ENCODE measurements around the gene YIF1B.
"Not testable (repeated sequence)": the region's sequence is repeated elsewhere in the genome, so short reads cannot be mapped to it uniquely, and the experiment has no call there.

Gene YIF1B, protein sequence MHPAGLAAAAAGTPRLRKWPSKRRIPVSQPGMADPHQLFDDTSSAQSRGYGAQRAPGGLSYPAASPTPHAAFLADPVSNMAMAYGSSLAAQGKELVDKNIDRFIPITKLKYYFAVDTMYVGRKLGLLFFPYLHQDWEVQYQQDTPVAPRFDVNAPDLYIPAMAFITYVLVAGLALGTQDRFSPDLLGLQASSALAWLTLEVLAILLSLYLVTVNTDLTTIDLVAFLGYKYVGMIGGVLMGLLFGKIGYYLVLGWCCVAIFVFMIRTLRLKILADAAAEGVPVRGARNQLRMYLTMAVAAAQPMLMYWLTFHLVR

DNA sequence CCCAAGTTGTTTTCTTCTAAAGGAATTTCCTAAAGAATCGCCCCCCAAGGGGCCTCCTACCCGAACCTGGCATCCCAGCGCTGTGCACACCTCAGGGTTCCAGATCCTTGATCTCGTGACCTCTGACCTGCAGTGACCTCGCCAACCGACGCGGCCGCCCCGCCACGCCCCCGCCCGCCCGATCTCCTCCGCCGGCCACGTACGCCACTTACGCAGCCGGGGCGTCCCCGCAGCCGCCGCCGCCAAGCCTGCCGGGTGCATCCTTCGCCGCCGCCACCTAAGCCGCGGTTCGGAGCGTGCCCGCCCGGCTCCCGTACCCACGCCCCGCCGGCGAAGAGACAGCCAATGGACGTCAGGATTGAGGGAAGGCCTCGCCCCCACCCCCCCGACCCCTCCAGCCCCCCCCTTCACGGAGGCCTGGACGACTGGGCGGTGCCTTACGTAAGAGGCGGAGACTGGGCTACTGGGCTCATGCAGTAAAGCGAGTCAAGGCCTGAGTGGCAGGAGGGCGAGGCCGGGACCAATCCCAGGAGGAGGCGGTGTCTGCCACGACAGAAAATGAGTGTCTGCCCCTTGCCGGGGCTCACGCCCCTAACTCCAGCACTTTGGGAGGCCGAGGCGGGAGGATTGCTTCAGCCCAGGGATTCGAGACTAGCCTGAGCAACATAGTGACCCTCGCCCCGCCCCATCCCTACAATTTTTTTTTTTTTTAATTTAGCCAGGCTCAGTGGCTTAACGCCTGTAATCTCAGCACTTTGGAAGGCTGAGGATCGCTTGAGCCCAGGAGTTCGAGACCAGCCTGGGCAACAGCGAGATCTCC lies at the start of gene YIF1B:
Gene YIF1B (minus strand): TSS at position 291 of the 820 bp plus-strand sequence. CDS start 30 bp downstream, at position 261.
- peak; percentile 97 for ATAC-seq
- no peak for TF ChIP-seq GLIS3 (CRISPR knock-in tag; IDR thresholded peaks at IDR 0.05)
- TF ChIP-seq ZC3H10 (CRISPR knock-in tag; IDR thresholded peaks at IDR 0.05) = no peak
- TF ChIP-seq SNAI2 (CRISPR knock-in tag; IDR thresholded peaks at IDR 0.05) = no peak
- TF ChIP-seq, protein P1, sequence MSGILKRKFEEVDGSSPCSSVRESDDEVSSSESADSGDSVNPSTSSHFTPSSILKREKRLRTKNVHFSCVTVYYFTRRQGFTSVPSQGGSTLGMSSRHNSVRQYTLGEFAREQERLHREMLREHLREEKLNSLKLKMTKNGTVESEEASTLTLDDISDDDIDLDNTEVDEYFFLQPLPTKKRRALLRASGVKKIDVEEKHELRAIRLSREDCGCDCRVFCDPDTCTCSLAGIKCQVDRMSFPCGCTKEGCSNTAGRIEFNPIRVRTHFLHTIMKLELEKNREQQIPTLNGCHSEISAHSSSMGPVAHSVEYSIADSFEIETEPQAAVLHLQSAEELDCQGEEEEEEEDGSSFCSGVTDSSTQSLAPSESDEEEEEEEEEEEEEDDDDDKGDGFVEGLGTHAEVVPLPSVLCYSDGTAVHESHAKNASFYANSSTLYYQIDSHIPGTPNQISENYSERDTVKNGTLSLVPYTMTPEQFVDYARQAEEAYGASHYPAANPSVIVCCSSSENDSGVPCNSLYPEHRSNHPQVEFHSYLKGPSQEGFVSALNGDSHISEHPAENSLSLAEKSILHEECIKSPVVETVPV (CRISPR knock-in tag; IDR thresholded peaks at IDR 0.05) = no peak
- TF ChIP-seq ISL1 (CRISPR knock-in tag; IDR thresholded peaks at IDR 0.05) = no peak
- TF ChIP-seq ARNTL (CRISPR knock-in tag; IDR thresholded peaks at IDR 0.05; ENCODE audit: borderline replicate concordance, low read depth) = no peak
- TF ChIP-seq TCF4 (CRISPR knock-in tag; IDR thresholded peaks at IDR 0.05; ENCODE audit: borderline replicate concordance) = no peak

DNA sequence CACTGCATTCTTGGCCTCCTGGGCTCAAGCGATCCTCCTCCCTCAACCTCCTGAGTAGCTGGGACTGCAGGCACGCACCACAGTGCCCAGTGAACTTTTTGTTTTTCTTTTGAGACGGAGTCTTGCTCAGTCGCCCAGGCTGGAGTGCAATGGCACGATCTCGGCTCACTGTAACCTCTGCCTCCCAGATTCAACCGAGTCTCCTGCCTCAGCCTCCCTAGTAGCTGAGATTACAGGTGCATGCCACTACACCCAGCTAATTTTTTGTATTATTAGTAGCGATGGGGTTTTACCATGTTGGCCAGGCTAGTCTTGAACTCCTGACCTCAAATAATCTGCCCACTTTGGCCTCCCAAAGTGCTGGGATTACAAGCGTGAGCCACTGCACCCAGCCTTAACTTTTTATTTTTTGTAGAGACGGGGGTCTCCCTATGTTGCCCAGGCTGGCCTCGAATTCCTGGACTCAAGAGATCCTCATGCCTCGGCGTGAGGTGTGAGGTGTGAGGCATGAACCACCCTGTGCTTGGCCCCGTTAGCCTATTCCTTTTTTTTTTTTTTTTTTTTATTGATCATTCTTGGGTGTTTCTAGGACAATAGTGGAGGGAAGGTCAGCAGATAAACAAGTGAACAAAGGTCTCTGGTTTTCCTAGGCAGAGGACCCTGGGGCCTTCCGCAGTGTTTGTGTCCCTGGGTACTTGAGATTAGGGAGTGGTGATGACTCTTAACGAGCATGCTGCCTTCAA lies 47.4 kb upstream of the YIF1B start:
- not testable (repeated sequence) for ATAC-seq

DNA sequence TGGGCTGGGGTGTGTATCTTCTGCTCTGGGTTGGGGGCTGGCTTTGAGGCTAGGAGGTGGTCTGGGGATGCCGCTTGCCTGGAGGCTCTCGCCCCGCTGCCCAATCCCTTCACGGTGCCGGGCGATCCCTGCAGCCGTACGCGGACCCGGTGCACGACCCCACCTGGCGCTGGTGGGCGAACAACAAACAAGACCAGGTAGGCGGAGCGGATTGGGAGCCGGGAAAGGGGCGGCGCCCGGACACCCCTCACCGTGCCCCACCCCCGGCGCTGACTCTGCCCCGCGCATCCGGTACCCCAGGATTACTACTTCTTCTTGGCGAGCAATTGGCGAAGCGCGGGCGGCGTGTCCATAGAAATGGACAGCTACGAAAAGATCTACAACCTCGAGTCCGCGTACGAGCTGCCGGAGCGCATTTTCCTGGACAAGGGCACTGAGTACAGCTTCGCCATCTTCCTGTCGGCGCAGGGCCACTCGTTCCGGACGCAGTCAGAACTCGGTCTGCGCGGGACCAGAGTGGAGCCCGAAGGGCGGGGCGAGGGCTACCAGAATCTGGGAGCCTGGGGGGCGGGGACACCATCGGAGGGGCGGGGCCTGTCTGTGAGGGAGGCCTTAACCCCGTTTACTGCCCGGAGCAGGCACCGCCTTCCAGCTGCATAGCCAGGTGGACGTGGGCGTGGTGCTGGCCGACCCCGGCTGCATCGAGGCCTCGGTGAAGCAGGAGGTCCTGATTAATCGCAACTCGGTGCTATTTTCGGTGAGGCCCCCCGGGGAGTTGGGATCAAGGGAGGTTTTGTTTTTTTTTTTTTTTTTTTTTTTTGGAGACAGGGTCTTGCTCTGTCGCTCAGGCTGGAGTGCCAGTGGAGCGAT lies 46.6 kb upstream of the YIF1B start:
- TF ChIP-seq ZFP30 (CRISPR knock-in tag; IDR thresholded peaks at IDR 0.05) (no peak), ZNF70 (CRISPR knock-in tag; IDR thresholded peaks at IDR 0.05) (peak; percentile 36; the same call in 1 of the 2 replicates), TOX (CRISPR knock-in tag; IDR thresholded peaks at IDR 0.05; ENCODE audit: borderline replicate concordance) (no peak), ARNTL (CRISPR knock-in tag; IDR thresholded peaks at IDR 0.05; ENCODE audit: borderline replicate concordance, low read depth) (no peak), ESRRG (CRISPR knock-in tag; IDR thresholded peaks at IDR 0.05) (0 out of 2 replicates have a peak, but pooled peaks have one; percentile 31)
- ATAC-seq = peak; percentile 71

DNA sequence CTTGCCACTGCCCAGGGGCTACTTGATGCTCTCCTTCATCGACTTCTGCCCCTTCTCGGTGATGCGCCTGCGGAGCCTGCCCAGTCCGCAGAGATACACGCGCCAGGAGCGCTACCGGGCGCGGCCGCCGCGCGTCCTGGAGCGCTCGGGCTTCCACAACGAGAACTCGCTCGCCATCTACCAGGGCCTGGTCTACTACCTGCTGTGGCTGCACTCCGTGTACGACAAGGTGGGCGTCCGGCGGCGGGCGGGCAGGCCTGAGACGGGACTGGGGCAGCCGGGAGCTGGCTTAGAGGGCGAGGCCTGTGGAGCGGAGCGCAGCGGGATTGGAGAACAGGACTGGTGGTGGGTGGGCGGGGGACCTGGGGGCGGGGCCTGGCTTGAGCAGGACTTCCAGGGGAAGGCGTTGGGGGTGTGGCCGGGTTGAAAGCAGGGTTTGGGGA lies 45.9 kb upstream of the YIF1B start:
- peak; percentile 93 for ATAC-seq
- TF ChIP-seq ESRRG (CRISPR knock-in tag; IDR thresholded peaks at IDR 0.05) (no peak), ZNF70 (CRISPR knock-in tag; IDR thresholded peaks at IDR 0.05) (no peak), GLIS3 (CRISPR knock-in tag; IDR thresholded peaks at IDR 0.05) (no peak), TCF4 (CRISPR knock-in tag; IDR thresholded peaks at IDR 0.05; ENCODE audit: borderline replicate concordance) (no peak), SNAI2 (CRISPR knock-in tag; IDR thresholded peaks at IDR 0.05) (no peak), ZC3H10 (CRISPR knock-in tag; IDR thresholded peaks at IDR 0.05) (no peak), BACH2 (CRISPR knock-in tag; IDR thresholded peaks at IDR 0.05; ENCODE audit: borderline replicate concordance) (no peak), RARB (CRISPR knock-in tag; IDR thresholded peaks at IDR 0.05) (no peak)
- TF ChIP-seq, protein P2, sequence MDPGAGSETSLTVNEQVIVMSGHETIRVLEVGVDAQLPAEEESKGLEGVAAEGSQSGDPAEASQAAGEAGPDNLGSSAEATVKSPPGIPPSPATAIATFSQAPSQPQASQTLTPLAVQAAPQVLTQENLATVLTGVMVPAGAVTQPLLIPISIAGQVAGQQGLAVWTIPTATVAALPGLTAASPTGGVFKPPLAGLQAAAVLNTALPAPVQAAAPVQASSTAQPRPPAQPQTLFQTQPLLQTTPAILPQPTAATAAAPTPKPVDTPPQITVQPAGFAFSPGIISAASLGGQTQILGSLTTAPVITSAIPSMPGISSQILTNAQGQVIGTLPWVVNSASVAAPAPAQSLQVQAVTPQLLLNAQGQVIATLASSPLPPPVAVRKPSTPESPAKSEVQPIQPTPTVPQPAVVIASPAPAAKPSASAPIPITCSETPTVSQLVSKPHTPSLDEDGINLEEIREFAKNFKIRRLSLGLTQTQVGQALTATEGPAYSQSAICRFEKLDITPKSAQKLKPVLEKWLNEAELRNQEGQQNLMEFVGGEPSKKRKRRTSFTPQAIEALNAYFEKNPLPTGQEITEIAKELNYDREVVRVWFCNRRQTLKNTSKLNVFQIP (CRISPR knock-in tag; IDR thresholded peaks at IDR 0.05; ENCODE audit: borderline replicate concordance, low read depth) = no peak
- TF ChIP-seq, protein P3, sequence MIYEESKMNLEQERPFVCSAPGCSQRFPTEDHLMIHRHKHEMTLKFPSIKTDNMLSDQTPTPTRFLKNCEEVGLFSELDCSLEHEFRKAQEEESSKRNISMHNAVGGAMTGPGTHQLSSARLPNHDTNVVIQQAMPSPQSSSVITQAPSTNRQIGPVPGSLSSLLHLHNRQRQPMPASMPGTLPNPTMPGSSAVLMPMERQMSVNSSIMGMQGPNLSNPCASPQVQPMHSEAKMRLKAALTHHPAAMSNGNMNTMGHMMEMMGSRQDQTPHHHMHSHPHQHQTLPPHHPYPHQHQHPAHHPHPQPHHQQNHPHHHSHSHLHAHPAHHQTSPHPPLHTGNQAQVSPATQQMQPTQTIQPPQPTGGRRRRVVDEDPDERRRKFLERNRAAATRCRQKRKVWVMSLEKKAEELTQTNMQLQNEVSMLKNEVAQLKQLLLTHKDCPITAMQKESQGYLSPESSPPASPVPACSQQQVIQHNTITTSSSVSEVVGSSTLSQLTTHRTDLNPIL (CRISPR knock-in tag; IDR thresholded peaks at IDR 0.05; ENCODE audit: low read depth) = no peak
- TF ChIP-seq, protein P4, sequence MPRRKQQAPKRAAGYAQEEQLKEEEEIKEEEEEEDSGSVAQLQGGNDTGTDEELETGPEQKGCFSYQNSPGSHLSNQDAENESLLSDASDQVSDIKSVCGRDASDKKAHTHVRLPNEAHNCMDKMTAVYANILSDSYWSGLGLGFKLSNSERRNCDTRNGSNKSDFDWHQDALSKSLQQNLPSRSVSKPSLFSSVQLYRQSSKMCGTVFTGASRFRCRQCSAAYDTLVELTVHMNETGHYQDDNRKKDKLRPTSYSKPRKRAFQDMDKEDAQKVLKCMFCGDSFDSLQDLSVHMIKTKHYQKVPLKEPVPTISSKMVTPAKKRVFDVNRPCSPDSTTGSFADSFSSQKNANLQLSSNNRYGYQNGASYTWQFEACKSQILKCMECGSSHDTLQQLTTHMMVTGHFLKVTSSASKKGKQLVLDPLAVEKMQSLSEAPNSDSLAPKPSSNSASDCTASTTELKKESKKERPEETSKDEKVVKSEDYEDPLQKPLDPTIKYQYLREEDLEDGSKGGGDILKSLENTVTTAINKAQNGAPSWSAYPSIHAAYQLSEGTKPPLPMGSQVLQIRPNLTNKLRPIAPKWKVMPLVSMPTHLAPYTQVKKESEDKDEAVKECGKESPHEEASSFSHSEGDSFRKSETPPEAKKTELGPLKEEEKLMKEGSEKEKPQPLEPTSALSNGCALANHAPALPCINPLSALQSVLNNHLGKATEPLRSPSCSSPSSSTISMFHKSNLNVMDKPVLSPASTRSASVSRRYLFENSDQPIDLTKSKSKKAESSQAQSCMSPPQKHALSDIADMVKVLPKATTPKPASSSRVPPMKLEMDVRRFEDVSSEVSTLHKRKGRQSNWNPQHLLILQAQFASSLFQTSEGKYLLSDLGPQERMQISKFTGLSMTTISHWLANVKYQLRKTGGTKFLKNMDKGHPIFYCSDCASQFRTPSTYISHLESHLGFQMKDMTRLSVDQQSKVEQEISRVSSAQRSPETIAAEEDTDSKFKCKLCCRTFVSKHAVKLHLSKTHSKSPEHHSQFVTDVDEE (CRISPR knock-in tag; IDR thresholded peaks at IDR 0.05) = no peak
